ENCODE results near the gene ARIH1. TPM values are rescaled to one million over a fixed set of nuclear protein-coding genes. Genes with fewer than 3 reads are reported as not detected.

The ARIH1 gene
- polyA plus RNA-seq, 4 donors = 183 to 219 (median 199) TPM

- DNase-seq (ENCODE audit: low read depth in 4 of 4, low spot score in 3 of 4) = no peak
Measured at GRCh38 chr15:72486144-72486543, 12.0 kb downstream of the ARIH1 start.

GRCh38 chr15:72487070-72487797 lies 13.1 kb downstream of the ARIH1 start:
- DNase-seq (ENCODE audit: low read depth in 4 of 4, low spot score in 3 of 4) = no peak

DNA sequence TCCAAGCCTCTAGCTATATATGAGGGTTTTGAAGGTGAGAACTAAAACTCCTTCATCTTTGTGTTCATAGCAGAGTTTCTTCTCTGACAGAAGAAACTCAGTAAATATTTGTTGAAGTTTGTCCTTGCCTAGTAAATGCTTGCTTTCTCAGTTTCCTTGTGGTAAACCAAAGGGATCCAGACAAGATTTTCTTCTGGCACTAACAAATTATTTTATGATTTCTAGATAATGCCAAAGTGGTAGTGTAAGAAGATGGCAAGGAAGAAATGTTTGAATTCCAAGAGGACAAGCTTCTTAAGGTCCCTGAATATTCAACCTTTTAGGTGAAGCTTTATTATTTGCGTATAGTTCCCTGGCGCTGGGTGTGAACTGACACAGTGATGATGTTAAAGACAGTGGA lies 14.4 kb downstream of the ARIH1 start:
- no peak for DNase-seq (ENCODE audit: low read depth in 4 of 4, low spot score in 3 of 4)

DNA sequence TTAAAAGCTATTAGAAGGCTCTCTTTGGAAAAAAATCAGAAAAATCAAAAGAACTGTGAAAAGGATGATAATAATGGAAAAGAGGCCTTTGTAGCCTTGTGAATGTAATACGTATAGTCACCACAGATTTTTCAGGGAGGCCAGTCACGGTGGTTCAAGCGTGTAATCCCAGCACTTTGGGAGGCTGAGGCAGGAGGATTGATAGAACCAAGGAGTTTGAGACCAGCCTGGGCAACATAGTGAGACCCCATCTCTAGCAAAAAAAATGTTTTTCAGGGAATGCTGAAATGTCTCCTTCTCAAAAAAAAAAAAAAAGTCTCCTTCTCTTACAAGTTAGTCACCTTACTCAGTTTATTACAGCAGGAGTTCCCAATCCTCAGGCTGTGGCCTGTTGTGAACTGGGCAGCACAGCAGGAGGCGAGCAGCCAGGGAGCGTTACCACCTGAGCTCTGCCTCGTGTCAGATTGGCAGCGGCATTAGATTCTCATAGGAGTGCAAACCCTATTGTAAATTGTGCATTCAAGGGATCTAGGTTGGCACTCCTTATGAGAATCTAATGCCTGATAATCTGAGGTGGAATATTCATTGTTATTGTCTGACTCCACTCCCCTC lies 15.9 kb downstream of the ARIH1 start:
- no peak for DNase-seq (ENCODE audit: low read depth in 4 of 4, low spot score in 3 of 4)

GRCh38 chr15:72491768-72492167 lies 17.6 kb downstream of the ARIH1 start:
- no peak for DNase-seq (ENCODE audit: low read depth in 4 of 4, low spot score in 3 of 4)

DNA sequence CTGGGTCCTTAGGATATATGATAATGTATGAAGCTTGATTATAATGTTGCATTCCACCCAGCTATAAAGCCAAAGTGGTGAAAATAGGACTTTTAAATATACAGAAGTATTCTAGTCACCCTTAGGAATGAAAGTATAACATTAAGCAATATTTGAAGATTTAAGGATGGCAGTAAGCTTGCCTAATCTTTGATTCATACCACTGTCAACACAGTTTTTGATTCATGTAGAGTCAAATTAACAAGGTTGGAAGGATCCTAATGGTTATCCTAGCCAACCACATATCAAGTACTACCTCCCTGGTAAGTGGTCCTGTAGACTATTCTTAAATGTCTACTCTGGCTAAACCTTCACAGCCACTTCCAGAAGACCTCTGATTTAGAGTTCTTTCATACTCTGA lies 18.6 kb downstream of the ARIH1 start:
- no peak for DNase-seq (ENCODE audit: low read depth in 4 of 4, low spot score in 3 of 4)

- no peak for DNase-seq (ENCODE audit: low read depth in 4 of 4, low spot score in 3 of 4)
Measured at GRCh38 chr15:72493220-72493619, 19.1 kb downstream of the ARIH1 start.

- no peak for DNase-seq (ENCODE audit: low read depth in 4 of 4, low spot score in 3 of 4)
Measured at GRCh38 chr15:72495007-72495406, 20.9 kb downstream of the ARIH1 start.

GRCh38 chr15:72496783-72497182 lies 22.7 kb downstream of the ARIH1 start:
- DNase-seq (ENCODE audit: low read depth in 4 of 4, low spot score in 3 of 4) = no peak

GRCh38 chr15:72497402-72497801 lies 23.3 kb downstream of the ARIH1 start:
- no peak for DNase-seq (ENCODE audit: low read depth in 4 of 4, low spot score in 3 of 4)

- no peak for DNase-seq (ENCODE audit: low read depth in 4 of 4, low spot score in 3 of 4)
Measured at GRCh38 chr15:72502220-72502809, 28.2 kb downstream of the ARIH1 start.

DNA sequence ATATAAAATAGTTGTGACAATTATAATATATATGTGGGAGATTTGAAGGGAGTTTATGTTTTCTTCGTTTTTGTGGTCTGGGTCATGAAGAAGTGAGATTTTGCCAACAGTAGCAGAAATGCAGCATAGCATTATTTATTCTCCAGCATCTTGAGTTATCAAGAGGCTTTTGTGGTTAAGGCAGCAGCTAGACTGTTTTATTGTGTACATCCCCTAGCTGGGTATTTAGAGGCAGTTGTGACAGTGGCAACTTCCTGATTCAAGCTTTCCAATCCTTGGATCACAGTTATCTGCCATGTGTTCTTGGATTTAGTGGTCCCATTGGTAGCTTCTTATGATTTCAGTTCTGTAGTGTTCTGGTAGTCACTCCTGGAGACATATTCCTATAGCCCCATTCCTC lies 29.0 kb downstream of the ARIH1 start:
- DNase-seq (ENCODE audit: low read depth in 4 of 4, low spot score in 3 of 4) = no peak

DNA sequence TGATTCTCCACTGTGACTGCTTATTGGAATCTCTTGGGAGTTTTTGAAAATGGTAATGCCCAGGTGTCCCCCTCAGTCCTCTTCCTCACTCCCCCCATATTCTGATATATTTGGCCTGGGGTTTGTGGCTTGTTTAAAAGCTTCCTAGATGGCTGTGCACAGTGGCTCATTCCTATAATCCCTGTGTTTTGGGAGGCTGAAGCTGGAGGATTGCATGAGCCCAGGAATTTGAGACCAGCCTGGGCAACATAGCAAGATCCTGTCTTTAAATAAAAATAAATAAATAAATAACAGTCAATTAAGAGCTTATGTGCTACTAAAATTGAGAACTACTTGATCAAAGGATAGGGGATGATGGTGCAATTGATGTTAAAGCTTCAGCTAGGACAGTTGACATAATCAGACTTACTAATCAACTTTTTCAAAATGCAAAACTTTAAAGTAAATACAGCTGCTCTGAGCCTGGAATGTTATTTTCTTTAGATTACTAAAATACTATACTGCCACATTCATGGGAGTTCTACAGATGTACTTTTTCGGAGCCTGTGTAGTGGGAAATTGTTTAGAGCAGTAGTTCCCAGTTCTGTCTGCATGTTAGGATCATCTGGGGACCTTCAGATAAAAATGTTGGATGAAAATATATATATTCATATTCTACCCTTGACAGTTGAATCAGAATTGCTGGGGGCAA lies 33.4 kb downstream of the ARIH1 start:
- no peak for DNase-seq (ENCODE audit: low read depth in 4 of 4, low spot score in 3 of 4)

DNA sequence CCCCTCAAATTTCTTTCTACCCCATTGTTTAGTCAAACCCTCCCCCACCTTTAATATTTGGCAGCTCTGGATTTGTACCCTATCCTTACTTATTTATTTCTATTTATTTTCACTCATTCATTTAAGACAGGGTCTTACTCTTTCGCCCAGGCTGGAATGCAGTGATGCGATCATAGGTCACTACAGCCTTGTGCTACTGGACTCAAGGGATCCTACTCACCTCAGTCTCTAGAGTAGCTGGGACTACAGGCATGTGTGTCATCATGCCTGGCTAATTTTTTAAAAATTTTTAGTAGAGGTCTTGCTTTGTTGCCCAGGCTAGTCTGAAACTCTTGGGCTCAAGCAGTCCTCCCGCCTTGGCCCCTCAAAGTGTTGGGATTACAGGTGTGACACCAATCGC lies 35.4 kb downstream of the ARIH1 start:
- DNase-seq (ENCODE audit: low read depth in 4 of 4, low spot score in 3 of 4) = no peak

GRCh38 chr15:72511536-72511935 lies 37.4 kb downstream of the ARIH1 start:
- no peak for DNase-seq (ENCODE audit: low read depth in 4 of 4, low spot score in 3 of 4)

DNA sequence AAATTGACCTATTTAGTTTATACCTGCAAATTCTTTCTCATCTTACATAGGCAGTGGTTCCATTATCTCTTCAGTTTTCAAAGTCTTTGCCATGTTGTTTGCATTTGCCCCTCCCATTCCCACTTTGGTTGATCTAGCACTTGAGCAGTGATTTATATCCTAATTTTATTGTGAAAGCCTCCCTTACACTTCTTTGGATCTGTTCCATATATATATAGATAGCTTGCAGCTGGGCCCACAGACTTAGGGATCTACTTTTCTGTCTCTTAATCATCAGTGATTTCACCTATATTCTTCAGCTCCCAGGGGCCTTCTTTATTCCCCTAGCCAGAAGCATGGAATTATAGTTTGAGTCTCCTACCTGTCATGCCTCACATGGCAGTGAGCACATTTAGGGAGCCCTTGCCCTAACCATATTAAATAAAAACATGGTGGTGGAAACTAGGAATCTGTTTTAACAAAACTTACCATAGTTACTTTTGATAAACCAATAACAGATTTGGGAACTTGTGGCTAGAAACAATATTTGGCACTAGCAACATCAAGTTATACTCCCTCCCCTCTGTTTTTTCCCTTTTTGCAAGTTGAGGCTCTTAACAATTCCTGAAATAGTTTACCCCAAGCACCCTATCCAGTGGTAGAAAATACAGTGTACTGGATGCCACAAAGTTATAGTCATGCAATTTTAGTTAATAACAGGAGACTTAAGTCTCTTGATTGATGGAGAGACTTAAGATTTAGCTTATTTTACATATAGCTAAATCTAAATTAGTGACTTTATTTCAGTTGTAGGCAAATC lies 41.7 kb downstream of the ARIH1 start:
- DNase-seq (ENCODE audit: low read depth in 4 of 4, low spot score in 3 of 4) = peak in 3 of 4 donors; percentile 3 to 12 (median 11)

GRCh38 chr15:72516777-72517176 lies 42.6 kb downstream of the ARIH1 start:
- DNase-seq (ENCODE audit: low read depth in 4 of 4, low spot score in 3 of 4) = no peak

DNA sequence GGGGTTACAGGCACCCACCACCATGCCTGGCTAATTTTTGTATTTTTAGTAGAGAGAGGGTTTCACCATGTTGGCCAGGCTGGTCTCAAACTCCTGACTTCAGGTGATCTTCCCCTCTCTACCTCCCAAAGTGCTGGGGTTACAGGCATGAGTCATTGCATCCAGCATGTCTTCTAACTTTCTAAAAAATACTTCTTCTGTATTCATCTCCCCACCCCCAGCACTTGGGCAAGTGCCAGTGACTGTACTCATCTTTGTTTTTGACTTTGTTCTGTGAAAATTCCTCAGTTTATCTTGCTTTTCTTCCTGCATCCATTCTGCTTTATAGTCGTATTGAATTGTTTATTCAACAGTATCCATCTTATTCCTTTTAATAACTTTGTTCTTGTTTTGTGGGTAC lies 47.6 kb downstream of the ARIH1 start:
- DNase-seq (ENCODE audit: low read depth in 4 of 4, low spot score in 3 of 4) = no peak

DNA sequence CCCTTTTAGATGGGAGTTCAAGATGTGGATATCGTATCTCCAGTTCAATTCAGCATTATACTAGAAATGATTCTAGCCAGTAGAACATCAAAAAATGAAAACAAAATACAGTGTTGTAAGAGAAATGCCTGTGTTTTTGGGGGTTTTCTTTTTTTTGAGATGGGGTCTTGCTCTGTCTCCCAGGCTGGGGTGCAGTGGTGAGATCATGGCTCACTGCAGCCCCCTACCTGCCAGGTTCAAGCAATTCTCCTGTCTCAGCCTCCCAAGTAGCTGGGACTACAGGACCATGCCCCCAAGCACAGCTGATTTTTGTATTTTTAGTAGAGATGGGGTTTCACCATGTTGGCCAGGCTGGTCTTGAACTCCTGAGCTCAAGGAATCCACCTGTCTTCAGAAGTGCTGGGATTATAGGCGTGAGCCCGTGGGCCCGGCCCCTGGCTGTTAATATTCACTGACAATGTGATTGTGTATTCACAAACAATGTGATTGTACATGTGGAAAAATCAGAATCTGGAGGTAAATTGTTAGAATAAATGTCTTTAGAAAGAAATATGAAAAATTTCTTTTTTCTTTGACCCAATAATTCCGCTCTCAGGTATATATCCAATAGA lies 59.0 kb downstream of the ARIH1 start:
- no peak for DNase-seq (ENCODE audit: low read depth in 4 of 4, low spot score in 3 of 4)

DNA sequence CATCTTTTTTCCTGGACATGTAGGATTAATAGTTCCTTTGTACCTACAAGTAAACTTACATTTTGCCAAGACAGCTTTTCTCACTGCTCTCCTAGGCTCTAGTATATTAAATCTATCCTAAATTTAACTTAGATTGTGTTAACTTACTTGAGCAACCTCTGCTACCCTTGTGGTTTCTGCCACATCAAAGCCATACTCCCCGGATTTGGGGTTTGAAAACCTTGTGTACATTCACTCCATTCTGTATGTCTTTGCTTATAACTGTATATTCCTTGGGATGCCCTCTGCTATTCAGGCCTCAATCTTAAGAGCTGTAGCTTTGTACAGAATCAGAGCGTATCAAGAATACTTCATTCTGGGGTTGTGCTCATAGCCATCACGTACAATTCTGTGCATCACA lies 60.4 kb downstream of the ARIH1 start:
- no peak for DNase-seq (ENCODE audit: low read depth in 4 of 4, low spot score in 3 of 4)

Measured in left renal pelvis (tissue), 4 donors.